HG03045 (cell line): Measurements from ENCODE around the gene STARD7.

Source experiments
- ATAC-seq: cut with Tn5 transposase; IDR thresholded peaks from one replicate; pipeline ENCODE4 v1.9.1; 2021; ENCODE audit warnings: mild to moderate bottlenecking, moderate library complexity; ENCODE audit not compliant: unreplicated experiment

Gene STARD7

DNA sequence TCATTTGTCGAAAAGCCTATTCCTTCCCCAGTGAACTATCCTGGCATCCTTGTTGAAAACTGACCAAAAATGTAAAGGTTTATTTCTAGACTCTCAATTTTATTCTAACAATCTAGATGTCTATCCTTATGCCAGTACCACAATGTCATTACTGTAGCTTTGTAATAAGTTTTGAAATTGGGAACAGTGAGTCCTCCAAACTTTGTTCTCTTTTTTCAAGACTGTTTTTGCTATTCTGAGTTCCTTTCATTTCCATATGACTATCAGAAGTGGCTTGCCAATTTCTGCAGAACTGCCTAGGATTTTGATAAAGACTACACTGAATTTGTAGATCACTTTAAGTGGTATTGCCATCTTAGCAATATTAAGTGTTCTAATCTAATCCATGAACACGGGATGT is 9.7 kb downstream of the STARD7 start:
- no peak for ATAC-seq

DNA sequence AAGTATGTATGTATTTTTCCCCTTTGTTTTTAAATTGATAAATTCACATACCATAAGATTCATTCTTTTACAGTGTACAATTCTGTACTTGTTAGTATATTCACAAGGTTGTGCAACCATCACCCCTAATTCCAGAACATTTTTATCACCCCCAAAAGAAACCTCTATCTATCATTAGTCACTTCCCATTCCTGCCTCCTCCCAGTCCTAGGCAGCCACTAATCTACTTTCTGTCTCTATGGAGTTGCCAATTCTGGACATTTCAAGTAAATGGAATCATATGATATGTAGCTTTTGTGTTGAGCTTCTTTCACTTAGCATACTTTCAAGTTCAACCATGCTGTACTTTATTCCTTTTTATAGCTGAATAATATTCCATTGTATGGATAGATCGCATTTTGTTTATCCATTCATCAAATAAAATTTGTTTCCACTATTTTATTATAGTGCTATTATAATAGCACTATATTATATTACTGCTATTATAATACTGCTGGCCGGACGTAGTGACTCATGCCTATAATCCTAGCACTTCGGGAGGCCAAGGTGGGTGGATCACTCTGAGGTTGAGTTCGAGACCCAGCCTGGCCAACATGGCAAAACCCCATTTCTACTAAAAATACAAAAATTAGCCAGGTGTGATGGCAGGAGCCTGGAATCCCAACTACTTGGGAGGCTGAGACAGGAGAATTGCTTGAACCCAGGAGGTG is 10.9 kb downstream of the STARD7 start:
- no peak for ATAC-seq

DNA sequence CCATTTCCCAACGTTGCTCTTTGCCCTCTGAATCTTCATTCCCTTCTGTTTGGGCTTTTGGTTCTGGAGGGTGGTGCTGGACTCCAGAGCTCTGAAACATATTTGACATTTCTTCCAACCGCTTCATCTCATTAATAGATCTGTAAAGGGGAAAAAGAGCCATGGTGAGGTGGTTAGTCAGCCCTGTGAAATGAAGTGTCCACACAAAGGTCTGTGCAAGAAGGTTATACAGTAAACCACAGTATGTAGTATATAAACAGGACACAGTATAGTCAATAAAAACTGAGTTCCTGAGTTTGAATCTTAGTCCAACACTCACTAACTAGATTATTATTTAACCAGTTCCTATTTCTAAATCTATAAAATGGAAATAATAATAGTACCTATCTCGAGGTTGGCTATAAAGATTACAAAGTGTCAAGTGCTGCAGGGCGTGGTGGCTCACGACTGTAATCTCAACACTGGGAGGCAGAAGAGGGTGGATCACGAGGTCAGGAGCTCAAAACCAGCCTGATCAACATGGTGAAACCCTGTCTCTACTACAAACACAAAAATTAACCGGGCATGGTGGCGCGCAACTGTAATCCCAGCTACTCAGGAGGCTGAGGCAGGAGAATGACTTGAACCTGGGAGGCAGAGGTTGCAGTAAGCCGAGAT is 13.1 kb downstream of the STARD7 start:
- ATAC-seq = no peak

DNA sequence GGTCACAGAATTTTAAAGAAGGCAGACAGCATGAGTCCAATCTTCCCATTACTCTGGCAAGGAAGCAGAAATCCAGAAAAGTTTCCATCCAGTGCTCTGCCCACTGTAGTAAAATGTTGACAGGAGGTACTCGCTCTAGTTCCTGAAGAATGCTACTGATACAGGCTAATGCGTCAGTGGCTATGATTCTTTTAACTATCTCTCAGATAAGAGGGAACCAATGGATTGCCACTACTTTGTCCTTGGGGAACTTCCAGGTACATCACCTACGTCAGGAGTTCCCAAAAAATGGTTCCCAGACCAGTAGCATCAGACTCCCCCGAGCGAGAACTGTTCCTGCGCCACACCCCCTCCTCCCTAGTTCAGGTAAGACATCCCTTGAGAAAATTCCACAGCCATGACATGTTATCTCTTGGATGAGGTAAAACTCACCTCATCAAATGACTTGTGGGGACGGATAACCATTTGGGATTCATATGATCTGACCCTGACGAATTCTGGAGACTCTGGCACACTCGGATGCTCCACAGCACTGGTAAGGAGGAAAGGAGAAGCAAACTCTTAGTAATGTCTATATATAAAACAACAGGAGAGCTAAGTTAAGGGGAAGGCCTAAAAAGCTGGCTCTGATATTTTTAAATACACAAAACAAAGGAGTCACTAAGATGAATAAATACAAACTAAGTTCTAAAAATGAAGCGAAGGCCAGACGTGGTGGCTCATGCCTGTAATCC is 16.5 kb downstream of the STARD7 start:
- no peak for ATAC-seq

DNA sequence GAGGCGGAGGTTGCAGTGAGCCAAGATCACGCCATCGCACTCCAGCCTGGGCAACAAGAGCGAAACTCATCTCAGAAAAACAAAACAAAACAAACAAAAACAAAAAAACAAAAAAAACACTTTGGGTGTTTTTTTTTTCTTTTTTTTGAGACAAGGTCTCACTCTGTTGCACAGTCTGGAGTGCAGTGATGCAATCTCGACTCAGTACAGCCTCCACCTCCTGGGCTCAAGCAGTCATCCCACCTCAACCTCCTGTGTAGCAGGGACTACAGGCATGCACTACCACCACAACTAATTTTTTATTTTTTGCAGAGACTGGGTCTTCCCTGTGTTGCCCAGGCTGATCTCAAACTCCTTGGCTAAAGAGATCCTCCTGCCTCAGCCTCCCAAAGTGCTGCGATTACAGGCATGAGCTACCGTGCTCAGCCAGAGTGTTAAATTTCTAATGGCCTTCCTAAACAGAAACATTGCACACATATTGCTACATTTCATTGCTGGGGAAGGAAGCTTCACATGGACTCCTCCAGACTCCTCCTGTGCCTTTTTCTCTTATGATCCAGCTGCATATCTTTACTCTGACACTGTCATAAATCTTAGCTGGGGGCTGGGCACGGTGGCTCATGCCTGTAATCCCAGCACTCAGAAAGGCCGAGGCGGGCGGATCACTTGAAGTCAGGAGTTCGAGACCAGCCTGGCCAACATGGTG is 19.7 kb downstream of the STARD7 start:
- ATAC-seq = no peak

DNA sequence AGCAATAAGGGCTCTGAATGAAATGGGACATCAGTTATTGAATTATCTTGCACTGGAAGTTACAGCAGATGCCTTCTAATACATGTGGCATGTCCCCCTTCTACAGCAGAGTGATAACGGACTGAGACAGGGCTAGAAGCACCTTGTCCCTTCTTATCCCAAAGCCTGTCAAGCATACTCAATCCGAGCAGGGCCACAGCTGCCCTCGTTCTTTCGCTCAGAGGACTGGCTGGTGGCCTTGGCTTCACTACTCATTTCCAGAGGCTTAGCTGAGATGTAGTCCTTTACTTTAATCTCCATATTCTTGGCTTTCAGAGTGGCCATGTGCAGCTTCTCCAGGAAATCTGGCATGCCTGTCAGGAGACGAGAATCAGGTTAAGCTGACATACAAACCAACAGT is 22.1 kb downstream of the STARD7 start:
- no peak for ATAC-seq

DNA sequence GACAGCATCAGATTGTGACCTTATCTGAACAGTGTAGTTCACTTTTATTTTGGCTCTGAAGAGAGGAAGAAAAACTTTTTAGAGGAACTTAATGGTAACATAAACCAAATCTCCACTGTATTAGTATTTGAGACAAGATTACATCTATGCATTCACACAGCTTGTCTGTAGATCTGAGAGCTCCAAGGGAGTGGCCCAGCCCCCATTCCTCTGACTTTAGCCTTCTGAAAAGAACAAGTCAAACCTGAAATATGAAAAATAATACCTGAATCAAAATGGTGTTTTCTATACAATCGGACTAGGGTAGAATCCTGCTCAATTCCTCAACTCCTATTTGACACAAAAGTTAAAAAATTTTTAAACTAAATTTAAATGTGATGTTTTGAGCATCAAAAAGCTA is 23.1 kb downstream of the STARD7 start:
- no peak for ATAC-seq

DNA sequence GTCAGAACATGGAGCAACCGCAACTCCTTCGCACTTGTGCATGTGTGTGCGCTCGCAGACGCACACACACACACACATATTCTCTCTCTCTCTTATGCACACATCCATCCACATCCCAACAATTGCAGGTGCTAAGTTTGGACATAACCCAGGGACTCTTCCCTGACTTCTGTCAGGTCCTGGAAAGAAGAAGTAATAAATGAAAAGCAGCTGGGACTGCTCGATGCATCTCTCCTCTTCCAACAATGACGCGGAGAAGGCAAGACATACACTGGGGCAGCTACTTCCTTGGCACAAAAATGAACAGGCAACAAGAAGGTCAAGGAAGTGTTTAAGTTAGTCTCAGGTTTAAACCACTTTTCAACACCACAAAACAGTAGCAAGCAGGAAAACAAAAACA is 23.6 kb downstream of the STARD7 start:
- no peak for ATAC-seq

DNA sequence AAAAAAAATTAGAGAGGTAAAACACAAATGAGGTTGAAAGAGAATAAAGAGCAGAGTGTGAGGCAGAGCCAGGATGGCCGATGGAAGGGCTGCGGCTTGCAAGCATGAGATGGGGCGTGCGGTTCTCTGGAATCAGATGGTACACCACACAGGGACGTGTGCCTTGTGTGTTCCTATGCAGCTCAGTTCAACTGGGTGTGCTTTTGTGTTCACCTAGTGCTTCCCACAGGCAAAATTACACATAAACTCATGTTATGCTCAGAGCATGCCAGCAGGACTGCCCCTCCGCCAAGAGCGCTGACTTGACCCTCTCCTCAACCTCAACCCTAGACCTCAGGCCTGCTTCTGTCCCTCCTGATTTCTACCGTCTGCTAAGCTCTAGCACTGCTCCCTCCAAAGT is 24.4 kb downstream of the STARD7 start:
- no peak for ATAC-seq

DNA sequence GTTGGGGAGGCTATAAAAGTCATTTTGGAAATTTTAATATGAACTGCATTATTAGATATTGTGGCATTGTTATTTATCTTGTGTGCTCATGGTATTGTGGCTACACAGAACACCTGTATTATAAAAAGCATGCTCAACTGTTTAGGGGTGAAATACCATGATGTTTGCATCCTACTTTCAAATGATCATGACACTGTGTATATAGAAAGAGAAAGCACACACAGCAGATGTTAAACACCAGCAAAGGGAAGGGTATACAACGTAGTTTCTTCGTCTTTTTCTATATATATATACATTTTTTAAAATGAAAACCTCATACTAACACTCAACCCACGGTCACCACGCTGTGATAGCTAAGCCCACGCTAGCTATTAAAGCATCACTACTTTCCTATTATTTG is 27.1 kb downstream of the STARD7 start:
- no peak for ATAC-seq

DNA sequence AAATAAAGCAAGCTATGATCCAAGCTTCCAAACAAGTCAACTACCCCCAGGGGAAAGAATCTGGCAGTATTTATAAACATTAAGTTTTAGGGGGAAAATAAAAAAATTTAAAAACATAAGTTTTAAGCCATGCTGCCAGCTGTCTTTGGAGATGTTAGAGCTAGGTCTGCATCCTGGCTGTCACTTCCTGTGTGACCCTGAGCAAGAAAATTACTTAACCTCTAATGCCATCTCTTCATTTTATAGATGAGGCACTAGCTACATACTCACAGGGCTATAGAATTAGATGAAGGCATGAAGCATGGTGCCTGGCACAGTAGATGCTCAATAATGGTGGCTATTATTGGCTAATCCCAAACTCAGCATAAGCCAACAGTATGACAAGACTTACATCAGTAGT is 28.1 kb downstream of the STARD7 start:
- no peak for ATAC-seq

DNA sequence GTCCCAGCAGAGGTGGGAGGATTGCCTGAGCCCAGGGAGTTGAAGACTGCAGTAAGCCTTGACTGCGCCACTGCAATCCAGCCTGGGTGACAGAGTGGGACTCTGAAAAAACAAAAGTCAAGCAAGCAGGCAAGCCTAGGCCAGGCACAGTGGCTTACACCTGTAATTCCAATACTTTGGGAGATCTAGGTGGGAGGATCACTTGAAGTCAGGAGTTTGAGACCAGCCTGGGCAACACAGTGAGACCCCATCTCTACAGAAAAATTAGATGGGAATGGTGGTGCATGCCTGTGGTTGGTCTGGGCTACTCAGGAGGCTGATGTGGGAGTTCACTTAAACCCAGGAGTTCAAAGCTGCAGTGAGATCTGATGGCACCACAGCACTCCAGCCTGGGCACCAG is 28.6 kb downstream of the STARD7 start:
- ATAC-seq = no peak

DNA sequence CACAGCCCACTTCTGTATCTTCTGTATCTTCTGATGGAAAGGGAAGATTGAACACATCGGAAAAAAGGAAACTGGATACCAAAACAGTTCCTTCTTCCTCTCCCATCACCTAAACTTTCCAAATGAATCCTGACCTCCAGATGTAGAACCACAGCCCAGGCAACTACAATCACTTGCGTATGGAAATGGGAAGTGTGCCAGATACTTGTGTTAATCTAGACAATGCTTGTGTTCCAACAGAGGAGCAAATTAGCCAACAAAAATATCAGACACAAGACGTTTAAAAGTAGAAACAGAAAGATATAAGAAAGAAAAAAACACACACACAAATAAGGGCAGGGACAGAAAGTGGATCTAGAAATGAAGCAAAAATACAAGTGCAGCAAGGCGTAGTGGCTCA is 32.0 kb downstream of the STARD7 start:
- no peak for ATAC-seq

DNA sequence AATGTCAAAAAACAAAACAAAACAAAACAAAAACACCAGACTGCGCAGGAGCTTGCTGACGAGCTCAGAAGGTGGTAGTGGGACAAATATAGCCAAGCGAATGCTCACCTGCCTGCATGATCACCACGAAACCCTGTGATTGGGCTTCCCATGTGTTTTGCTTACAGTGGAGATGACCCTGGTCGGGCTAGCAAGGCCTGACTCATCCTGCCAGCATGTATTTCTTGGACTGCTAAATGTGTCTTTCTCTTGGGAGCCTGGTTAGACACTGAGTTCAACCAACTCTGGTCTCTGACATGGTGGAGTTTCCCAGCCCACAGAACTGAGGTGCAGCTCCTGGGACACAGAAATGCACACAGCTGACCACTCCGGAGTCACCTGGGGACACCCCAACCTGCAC is 32.7 kb downstream of the STARD7 start:
- no peak for ATAC-seq

DNA sequence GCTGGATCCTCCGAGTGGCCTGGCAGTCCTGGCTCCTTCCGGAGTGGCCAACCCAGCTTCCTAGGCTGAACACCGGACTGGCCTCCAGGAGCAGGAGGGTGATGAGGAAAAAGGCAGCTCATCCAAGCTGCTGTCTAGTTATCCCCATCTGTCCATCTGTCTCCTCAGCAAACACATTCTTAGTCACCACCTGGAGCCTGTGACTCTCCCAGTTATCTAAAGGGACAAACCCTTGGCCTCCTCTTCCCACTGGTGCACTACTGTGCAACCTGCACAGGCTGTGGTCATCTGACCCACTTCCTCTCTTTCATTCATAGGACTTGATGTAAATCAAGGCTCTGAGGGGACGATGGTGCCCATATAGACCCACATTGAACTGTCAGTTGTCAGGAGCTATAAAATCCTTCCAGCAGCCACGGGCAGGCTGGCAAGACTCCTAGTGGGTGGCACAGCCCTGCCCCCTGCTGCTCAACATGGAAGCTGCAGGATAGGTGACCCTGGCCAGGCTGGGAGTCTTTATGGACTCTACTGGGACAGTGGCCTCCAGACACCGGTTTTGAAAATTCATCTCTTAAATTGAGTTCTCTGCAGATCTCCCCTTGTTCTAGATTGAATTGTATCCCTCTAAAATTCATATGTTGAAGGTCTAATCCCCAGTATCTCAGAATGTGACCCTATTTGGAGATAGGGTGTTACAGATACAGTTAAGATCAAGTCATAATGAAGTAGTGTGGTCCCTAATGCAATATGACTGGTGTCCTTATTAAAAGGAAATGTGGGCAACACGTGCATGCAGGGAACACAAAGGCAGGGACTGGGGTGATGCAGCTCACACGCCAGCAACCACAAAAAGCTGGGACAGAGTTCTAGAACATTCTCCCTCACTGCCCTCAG is 34.1 kb downstream of the STARD7 start:
- ATAC-seq = peak; percentile 72

DNA sequence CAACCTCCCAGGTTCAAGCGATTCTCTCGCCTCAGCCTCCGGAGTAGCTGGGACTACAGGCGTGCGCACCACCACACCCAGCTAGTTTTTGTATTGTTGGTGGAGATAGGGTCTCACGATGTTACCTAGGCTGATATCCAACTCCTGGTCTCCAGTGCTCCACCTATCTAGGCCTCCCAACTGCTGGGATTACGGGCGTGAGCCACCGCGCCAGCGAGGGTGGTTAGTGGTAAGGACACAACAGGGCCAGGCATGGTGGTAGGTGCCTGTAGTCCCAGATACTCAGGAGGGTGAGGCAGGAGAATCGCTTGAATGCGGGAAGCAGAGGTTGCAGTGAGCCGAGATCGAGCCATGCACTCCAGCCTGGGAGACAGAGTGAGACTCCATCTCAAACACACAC is 36.8 kb downstream of the STARD7 start:
- no peak for ATAC-seq

DNA sequence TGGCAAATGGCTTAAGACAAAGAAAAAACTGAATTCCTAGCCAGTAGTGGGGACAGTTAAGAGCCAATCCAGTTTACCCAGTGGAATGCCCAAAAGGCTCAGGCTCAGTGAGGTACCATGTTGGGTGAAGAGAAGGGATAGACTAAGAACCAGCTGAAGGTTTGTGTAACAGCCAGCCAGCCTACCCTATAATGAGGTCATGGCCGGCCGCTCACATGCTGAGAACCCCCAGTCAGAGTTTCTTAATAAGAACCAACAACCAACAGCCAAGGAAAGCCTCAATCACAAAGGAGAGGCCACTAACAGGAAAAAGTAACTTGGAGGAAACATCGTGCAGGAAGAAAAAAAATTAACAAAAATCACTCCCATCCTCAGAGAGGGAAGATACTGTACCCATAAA is 38.0 kb downstream of the STARD7 start:
- ATAC-seq = no peak

DNA sequence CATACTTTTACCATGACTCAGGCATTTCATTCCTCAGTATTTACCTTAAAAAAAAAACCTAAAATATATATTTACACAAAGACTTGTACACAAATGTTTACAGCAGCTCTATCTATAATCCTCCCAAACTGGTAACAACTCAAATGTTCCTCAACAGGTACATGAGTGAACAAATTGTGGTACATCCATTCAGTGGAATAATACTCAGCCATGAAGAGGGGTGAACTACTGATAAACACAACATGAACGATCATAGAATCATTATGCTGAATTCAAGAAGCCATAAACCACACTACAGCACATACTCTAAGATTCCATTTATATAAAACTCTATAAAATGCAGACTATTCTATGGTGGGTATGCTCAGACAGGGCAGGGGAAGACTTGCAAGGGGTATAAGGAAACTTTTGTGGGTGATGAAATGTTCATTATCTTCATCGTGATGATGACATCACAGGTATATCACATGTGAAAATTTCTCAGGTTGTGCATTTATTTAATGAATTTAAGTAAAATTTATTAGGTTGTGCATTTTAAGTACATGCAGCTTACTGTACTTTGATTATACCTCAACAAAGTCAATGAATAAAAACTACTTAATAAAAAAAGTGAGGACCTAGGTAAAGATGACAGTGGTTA is 38.6 kb downstream of the STARD7 start:
- no peak for ATAC-seq

DNA sequence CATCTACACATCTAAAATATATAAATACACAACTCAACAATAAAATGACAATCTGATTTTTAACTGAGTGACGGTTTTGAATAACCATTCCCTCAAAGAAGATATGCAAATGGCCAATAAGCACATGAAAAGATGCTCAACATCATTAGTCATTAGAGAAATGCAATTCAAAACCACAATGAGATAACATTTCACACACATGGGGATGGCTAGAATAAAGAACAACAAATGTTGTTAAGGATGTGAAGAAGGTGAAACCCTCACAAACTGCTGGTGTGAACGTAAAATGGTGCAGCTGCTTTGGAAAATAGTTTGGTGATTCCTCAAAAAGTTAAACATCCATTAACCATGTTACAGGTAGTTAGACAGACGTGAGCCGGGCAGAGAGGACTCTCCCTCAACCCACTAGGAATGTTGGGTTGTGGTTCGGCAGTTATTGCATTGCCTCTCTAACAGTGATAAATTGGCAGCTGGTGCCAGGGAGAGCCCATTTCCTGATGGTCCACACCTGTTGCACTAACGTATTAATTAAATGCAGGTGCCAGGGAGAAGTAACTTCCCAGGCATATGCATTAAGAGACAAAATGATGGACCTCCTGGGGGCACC is 41.1 kb downstream of the STARD7 start:
- no peak for ATAC-seq
